Measurements from ENCODE around the gene MAPK11. TPM values are rescaled to one million over a fixed set of nuclear protein-coding genes. Genes with fewer than 3 reads are reported as not detected.

MAPK11 gene
- total and polyA plus RNA-seq, 9 of the 15 experiments (the other 6 are each of a cell fraction or from before 2014, with no cell fraction given) = 0.06 to 14.6 (median 5.3) TPM

GRCh38 chr22:50305923-50306566 lies 35.9 kb upstream of the MAPK11 start (continued):
- TF ChIP-seq ZNF212 (CRISPR knock-in tag; IDR thresholded peaks at IDR 0.05) (no peak), POLR2AphosphoS5 (IDR thresholded peaks at IDR 0.05; ENCODE audit: control insufficient read depth, insufficient read depth, low read depth, low read length) (no peak), SMC3 (conservative IDR thresholded peaks at IDR 0.05; ENCODE audit: insufficient read depth, low read depth, low read length) (no peak), NCOR1 (IDR thresholded peaks at IDR 0.05) (no peak), ZNF551 (CRISPR knock-in tag; IDR thresholded peaks at IDR 0.05) (no peak), THRAP3 (IDR thresholded peaks at IDR 0.05; ENCODE audit: borderline replicate concordance) (no peak), HNRNPUL1 (IDR thresholded peaks at IDR 0.05; ENCODE audit: low read length) (no peak), TSC22D4 (tag; IDR thresholded peaks at IDR 0.05) (no peak), THRB (CRISPR knock-in tag; conservative IDR thresholded peaks at IDR 0.05) (no peak), TFAP4 (CRISPR knock-in tag; IDR thresholded peaks at IDR 0.05; ENCODE audit: borderline replicate concordance) (peak; percentile 43; the same call in 1 of the 2 replicates), MAFG (tag; conservative IDR thresholded peaks at IDR 0.05) (peak; percentile 48), ZBTB34 (CRISPR knock-in tag; IDR thresholded peaks at IDR 0.05) (no peak), MCM3 (IDR thresholded peaks at IDR 0.05) (no peak), CHD2 (IDR thresholded peaks at IDR 0.05; ENCODE audit: low read depth, low read length) (no peak), FOXK2 (conservative IDR thresholded peaks at IDR 0.05 in 1 of 2, IDR thresholded peaks at IDR 0.05 in 1 of 2; ENCODE audit: low read depth in 2 of 2) (no peak), ATF2 (CRISPR knock-in tag; IDR thresholded peaks at IDR 0.05) (no peak), PURB (CRISPR knock-in tag; IDR thresholded peaks at IDR 0.05; ENCODE audit: low read depth) (no peak), SRSF9 (IDR thresholded peaks at IDR 0.05; ENCODE audit: borderline replicate concordance, low read depth, low read length) (no peak), ZNF584 (CRISPR knock-in tag; IDR thresholded peaks at IDR 0.05; ENCODE audit: low read depth) (no peak), C11orf30 (IDR thresholded peaks at IDR 0.05; ENCODE audit: low read depth) (peak; percentile 78), ETS1 (conservative IDR thresholded peaks at IDR 0.05; ENCODE audit: control insufficient read depth, low read depth, low read length) (no peak), ZNF175 (CRISPR knock-in tag; IDR thresholded peaks at IDR 0.05; ENCODE audit: low read depth) (no peak), HDAC6 (IDR thresholded peaks at IDR 0.05; ENCODE audit: low read depth, low read length) (no peak)

All from K562 (cell line).